Pons (tissue), 1 donor: Measurements from ENCODE around the gene L2HGDH.

Source experiments
- DNase-seq: peaks from one replicate; pipeline ENCODE4 v3.0.0-alpha.2; 2016; ENCODE audit warnings: low spot score

Gene L2HGDH

DNA sequence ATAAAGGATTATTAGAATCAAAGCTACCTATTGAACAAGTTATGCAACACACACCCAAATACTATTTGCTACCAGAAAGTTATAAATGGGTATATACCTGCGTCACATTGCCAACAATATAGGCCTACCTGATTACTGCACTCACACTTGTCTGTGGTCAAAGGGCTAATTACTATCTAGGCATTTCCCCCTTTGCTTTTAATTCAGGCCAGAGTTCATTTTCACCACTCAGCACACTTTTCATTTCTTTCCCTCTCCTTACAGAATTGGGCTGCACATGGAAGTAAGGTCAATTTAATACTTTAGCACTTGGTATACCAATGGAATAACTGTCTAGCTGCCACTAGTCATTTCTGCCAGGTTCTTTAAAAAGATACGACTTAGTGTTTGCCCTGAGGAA lies 82.3 kb downstream of the L2HGDH start:
- DNase-seq, result no peak

DNA sequence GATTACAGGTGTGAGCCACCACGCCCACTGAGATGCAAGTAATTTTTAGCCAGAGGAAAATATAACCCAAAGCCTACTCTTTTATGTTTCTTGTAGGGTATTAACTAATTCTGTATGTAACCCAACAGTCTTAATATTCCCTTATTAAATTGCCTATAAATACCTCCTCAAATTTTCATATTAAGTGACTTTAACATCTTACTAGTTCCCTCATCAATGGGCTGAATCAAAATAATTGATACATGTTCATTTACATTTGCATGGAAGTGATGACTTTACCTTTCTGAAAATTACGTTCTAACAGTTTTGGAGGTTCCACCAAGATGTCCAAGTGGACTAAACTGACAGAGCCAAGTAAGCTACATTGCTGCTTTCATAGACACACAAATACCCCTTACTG lies 83.7 kb downstream of the L2HGDH start:
- DNase-seq, result no peak

DNA sequence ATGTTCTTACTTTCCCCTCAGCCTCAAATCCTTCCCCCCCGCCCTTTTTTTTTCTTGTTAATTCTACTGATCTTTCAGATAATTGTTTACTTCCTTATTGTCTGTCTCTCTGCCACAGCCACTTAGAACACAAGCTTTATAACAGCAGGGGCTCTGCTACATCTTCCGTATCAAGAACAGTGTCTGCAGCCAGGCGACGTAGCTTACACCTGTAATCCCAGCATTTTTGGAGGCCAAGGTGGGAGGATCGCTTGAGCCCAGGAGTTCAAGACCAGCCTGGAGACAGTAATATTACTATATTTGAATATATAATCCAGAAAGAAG lies 86.1 kb downstream of the L2HGDH start:
- DNase-seq, result no peak

DNA sequence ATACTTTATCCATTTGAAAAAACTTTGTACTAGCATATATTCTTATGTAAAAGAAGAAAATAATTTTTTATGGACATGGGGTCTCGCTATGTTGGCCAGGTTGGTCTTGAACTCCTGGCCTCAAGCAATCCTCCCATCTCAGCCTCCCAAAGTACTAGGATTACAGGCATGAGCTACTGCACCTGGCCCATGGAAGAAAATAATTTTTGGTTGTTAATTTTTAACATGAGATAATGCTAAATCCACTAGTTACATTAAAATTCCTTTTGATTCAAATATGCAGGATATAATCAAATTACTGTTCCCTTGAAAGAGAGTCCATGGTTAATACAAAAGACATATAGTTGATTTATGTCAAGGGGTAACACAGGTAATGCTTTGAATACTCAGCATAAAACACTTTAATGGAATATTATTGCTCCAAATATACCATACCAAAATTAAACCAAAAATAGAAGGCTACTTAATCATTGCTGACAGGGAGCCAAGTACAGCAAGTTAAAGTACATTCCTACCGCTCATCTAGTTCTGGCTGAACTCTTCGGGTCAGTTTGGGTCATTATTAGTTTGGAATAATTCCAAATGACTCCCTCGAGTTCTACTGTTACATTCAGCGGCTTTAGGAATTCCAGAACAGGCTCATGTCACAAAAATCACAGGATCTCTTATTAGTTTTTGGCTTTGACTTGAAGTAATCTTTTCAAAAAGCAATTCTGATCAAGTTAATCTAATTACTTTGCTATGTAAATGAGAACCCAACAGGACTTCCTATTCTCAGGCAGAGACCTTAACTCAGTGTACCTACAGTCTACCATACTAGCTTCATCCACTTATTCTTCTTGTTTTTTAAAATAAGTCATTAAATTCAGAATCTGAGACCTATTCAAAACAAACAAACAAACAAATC lies 86.7 kb downstream of the L2HGDH start:
- DNase-seq, result peak; percentile 12

DNA sequence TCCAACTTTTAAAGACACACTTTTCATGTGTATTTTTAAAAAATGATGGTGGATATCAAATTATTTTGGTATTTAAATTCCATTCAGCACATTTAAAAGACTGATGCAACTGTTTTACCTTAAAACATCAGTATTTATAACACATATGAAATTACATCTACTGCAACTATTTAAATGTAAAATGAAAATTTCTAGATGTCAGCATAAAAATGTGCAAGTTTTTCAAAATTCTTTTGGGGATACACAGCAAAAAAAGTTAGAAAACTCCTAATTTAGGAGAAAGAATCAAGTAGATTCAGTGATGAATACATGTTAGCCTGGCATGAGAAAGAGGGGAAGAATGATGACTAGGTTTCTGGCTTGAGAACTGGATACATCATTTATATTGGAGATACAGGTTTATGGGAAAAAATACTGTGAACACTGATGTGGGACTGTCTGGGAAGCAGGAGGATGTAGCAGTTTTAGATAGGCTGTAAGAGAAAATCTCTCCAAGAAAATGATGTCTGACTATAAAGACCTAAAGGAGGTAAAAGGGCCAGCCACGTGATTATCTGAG lies 89.9 kb downstream of the L2HGDH start:
- DNase-seq, result no peak

DNA sequence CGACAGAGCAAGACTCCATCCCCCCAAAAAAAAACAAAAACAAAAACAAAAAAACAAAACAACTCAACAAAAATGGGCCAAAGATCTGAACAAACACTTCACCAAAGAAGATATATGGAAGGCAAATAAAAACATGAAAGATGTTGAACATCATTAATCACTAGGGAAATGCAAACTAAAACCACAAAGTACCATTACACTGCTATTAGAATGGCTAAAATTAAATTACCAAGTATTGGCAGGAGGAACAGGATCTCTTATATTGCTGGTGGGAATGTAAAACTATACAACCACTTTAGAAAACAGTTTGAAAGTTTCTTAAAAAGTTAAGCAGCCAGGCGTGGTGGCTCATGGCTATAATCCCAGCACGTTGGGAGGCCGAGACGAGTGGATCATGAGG lies 93.5 kb downstream of the L2HGDH start:
- DNase-seq, result no peak

DNA sequence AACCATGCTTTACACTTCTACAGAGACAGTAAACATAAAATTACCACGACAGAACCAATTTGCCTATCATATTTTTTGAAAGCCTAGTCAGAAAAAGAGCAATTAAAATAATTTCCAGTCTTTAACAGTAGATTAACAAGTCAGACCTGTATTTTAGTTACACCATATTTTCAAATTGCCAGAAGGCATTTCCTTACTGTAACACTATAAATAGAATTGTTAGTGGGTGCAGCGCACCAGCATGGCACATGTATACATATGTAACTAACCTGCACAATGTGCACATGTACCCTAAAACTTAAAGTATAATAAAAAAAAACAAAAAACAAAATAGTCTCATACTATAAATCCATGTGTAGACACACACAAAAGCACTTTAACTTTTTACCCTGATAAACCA lies 96.6 kb downstream of the L2HGDH start:
- DNase-seq, result no peak

DNA sequence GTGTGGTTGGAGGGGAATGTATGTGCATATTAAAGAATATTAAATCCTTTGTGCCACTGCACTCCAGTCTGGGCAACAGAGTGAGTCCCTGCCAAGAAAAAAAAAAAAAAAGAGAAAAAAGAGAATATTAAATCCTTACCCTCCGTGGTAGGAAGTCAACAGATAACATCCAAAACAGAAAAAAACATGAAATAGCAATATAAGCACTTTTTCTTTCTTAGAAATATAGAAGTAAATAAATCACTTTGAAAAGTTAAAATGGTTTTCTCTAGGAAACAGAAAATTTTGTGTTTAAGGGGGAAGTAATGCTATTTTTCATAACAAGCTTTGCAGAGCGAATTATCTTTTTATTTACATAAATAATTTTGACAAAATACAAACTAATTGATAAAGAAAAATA lies 98.2 kb downstream of the L2HGDH start:
- DNase-seq, result no peak

DNA sequence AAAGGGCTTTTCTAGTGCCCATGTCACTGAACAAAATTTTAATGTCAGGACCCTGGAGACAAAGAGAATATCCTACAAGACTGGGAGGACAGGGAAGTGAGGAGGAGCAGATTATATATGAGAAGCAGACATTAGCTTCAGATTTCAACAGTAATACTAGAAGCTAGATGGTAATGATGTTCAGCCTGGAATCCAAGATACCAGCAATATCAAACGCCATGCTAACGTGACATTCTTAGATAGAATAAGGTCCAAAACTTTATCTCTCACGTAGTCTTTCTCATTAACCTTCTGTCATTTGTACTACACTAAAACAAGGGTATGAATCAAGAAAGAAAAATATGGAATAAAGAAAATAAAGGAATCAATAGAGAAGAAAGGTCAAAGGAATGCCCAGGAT lies 99.3 kb downstream of the L2HGDH start:
- no peak for DNase-seq

DNA sequence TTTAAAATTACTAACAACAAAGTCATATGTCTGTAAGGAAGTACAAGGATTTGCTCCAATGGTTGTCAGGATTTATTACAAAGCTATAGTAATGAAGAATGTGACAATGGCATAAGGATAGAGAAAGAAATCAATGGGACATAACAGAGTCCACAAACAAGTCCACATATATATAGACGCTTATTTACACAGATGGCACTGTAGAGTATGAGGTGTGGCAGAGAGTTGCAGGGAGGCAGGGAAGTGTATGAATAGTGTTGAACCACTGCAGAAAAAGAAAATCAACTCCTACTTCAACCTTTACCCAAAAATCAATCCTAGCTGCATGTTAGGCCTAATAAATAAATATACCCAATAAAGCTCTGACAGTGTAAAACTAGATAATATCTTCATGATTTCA lies 102.0 kb downstream of the L2HGDH start:
- no peak for DNase-seq

DNA sequence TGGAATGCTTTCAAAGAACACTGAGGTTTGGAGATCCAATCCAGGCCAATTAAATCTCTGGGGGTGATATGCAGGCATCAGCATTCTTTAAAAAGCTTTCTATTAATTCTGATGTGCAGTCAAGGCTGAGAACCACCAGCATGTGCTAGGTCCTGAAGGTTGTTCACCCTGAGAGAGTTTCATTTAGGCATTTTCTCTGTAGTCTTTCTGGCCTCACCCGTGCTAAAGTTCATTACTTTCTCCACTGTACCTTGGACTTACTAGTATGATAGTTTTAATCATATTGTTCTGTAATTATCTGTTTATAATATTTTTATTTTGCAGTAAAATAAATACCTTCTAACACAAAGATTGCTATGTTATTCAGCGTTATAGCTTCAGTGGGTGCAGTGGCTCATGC lies 113.5 kb downstream of the L2HGDH start:
- DNase-seq, result no peak

DNA sequence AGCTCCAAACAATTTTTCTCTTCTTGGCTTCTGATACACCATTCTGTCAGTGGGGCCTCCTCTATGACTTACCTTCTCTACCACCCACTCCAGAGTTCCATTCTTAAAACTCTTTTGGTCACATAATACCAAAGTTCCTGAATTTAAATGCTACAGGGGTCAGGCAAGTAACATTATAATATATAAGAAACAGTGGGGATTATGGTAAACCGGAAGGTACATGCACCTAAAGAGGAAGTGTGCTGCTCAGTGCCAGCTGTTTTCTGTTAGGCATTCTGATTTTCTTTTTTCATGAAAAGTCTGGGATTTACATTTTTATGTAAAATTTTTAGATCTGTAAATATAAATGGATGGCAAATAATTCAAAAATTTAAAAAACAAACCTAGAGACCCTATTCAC lies 120.5 kb downstream of the L2HGDH start:
- no peak for DNase-seq
